ENCODE measurements around the gene MBD5. TPM values are rescaled to one million over a fixed set of nuclear protein-coding genes. Genes with fewer than 3 reads are reported as not detected.
A peak's percentile ranks its signal among the peaks of the same experiment; 100 is the strongest.
"Not testable (repeated sequence)": the region's sequence is repeated elsewhere in the genome, so short reads cannot be mapped to it uniquely, and the experiment has no call there.

MBD5 gene
- total RNA-seq, result 19.6 TPM
- polyA plus RNA-seq (ENCODE audit: insufficient read depth in 1 of 8, insufficient read length in 8 of 8, low replicate concordance in 1 of 8), result 10 to 100 TPM; 12.2 to 23.6 (median 19.5) TPM
- long read RNA-seq, donor 1, full-length matches to known transcripts, result 1 of 1 reads
- long read RNA-seq, donor 1, partial matches to known transcripts, result 0 of 1 reads
- long read RNA-seq, donor 1, other reads (novel, unspliced or antisense), result 0 of 1 reads
- long read RNA-seq, donor 2, result 0 reads
- long read RNA-seq, donor 3, partial matches to known transcripts, result 5 of 5 reads
- long read RNA-seq, donor 3, other reads (novel, unspliced or antisense), result 0 of 5 reads
- long read RNA-seq, donor 4, full-length matches to known transcripts, result 2 of 2 reads
- long read RNA-seq, donor 4, partial matches to known transcripts, result 0 of 2 reads
- long read RNA-seq, donor 4, other reads (novel, unspliced or antisense), result 0 of 2 reads
- long read RNA-seq, donor 5, full-length matches to known transcripts, result 3 of 18 reads
- long read RNA-seq, donor 5, partial matches to known transcripts, result 15 of 18 reads
- long read RNA-seq, donor 5, other reads (novel, unspliced or antisense), result 0 of 18 reads
- long read RNA-seq, donor 6, full-length matches to known transcripts, result 1 of 1 reads
- long read RNA-seq, donor 6, partial matches to known transcripts, result 0 of 1 reads
- long read RNA-seq, donor 6, other reads (novel, unspliced or antisense), result 0 of 1 reads
- long read RNA-seq, donor 7, full-length matches to known transcripts, result 4 of 4 reads
- long read RNA-seq, donor 7, partial matches to known transcripts, result 0 of 4 reads
- long read RNA-seq, donor 7, other reads (novel, unspliced or antisense), result 0 of 4 reads
- long read RNA-seq, donor 8, full-length matches to known transcripts, result 3 of 3 reads
- long read RNA-seq, donor 8, partial matches to known transcripts, result 0 of 3 reads
- long read RNA-seq, donor 8, other reads (novel, unspliced or antisense), result 0 of 3 reads
- long read RNA-seq, donor 9, full-length matches to known transcripts, result 1 of 1 reads
- long read RNA-seq, donor 9, partial matches to known transcripts, result 0 of 1 reads
- long read RNA-seq, donor 9, other reads (novel, unspliced or antisense), result 0 of 1 reads
- long read RNA-seq, donor 10, full-length matches to known transcripts, result 5 of 5 reads
- long read RNA-seq, donor 10, partial matches to known transcripts, result 0 of 5 reads
- long read RNA-seq, donor 10, other reads (novel, unspliced or antisense), result 0 of 5 reads
- long read RNA-seq, donor 11, full-length matches to known transcripts, result 1 of 1 reads
- long read RNA-seq, donor 11, partial matches to known transcripts, result 0 of 1 reads
- long read RNA-seq, donor 11, other reads (novel, unspliced or antisense), result 0 of 1 reads

DNA sequence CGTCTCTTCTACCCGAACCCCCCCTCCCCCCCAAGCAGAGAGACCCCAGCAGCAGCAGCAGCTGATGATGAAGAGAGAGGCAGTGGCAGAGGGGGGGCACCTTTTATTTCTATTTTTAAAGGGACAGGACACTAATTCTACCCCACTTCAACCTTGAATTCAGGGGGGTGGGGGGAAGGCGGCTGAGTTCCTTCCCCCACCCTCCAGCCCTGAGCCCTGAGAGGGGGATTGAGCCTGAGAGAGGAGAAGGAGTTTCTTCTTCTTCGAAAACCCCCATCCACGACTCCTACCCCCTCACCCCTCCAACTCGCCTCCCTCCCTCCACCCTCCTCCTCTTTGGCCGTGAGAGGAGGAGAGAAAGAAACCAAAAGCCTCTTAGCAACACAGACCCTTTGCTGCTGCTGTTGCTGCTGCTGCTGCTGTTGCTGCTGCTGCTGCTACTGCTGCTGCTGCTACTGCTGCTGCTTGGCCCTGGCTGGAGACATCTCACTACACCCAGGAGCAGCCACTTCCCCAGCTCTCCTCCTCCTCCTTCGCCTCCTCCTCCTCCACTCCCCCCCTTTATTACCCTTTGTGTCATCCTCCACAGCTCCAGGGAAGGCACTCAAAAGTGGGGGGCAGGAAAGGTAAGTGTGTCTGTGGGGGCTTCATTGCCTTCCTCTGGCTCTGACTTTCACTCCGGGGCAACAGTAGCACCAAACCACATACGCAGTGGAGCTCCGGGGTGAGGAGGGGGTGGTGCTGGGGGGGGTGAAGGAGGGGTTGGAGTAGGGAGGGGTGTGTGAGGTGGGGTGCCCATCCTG, at the start of gene MBD5:
TSS of gene MBD5 (plus strand) at position 33 of the 803 bp plus-strand sequence.
- Histone ChIP-seq H3K4me1 (ENCODE audit: control insufficient read depth, insufficient read depth, low read length) (peaks cover 4% of the 10 kb centered on the region), H3K9me3 (replicated peaks; ENCODE audit: control insufficient read depth, low read depth, low read length) (no peaks in the 10 kb centered on the region), H3K27me3 (ENCODE audit: control insufficient read depth, insufficient read depth, low read length) (no peaks in the 10 kb centered on the region), H3K4me3 (ENCODE audit: low read length) (peak within 1 kb of the TSS; percentile 84), H3K36me3 (ENCODE audit: control insufficient read depth, insufficient read depth, low read length) (no peaks in the 10 kb centered on the region), H3K27ac (ENCODE audit: low read length) (peak within 1 kb of the TSS; percentile 99)
- DNase-seq, result peak; percentile 83
- WGBS (ENCODE audit: insufficient coverage), result no CpG with 5 or more reads among the region's 11 CpGs

DNA sequence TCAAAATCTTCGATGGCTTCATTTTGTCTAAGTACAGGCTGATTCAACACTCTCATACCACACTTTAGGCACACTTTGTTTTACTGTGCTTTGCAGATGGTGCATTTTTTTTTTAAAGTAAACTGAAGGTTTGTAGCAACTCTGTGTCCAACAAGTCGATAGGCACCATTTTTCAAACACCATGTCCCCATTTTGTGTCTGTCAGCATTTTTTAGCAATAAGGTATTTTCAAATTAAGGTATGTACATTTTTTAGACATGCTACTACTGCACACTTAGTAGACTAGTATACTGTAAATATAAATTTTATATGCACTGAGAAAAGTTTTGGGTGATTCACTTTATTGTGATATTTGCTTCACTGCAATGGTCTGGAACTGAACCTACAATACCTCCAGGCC, 44.8 kb upstream of the MBD5 start:
- no peaks in the 10 kb centered on the region for H3K4me1 ChIP-seq (ENCODE audit: control insufficient read depth, insufficient read depth, low read length)
- DNase-seq, result no peak
- WGBS (ENCODE audit: insufficient coverage), result no CpG with 5 or more reads among the region's 2 CpGs
- H3K27me3 ChIP-seq (ENCODE audit: control insufficient read depth, insufficient read depth, low read length), result no peaks in the 10 kb centered on the region
- peaks cover 3% of the 10 kb centered on the region for H3K36me3 ChIP-seq (ENCODE audit: control insufficient read depth, insufficient read depth, low read length)
- H3K27ac ChIP-seq (ENCODE audit: low read length), result no peak overlapping the region
- no peak overlapping the region for H3K4me3 ChIP-seq (ENCODE audit: low read length)
- peaks cover 4% of the 10 kb centered on the region for H3K9me3 ChIP-seq (replicated peaks; ENCODE audit: control insufficient read depth, low read depth, low read length)

DNA sequence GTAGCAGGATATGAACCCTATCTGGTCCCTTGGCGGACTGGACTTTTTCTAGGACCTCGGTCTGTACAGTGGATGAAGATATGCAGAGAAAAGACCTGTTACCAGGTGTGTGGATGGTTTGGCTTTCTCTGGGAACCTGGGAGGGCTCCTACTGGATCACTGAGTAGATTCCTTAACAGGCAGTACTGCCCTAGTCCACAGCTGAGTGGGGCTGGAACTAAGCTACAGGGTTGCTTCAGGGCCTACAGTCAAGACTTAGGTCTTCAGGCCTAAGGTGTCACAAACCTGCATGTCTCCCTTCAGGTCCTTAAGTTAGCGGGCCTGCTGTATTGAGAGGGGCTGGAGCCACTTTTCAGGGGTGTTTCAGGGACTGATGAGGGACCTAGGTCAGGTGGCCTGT, 43.2 kb upstream of the MBD5 start:
- Histone ChIP-seq H3K4me3 (ENCODE audit: low read length) (no peak overlapping the region), H3K9me3 (replicated peaks; ENCODE audit: control insufficient read depth, low read depth, low read length) (peaks cover 4% of the 10 kb centered on the region), H3K36me3 (ENCODE audit: control insufficient read depth, insufficient read depth, low read length) (peaks cover 3% of the 10 kb centered on the region), H3K27me3 (ENCODE audit: control insufficient read depth, insufficient read depth, low read length) (no peaks in the 10 kb centered on the region), H3K27ac (ENCODE audit: low read length) (no peak overlapping the region), H3K4me1 (ENCODE audit: control insufficient read depth, insufficient read depth, low read length) (no peaks in the 10 kb centered on the region)
- DNase-seq, result no peak
- WGBS (ENCODE audit: insufficient coverage), result 100% methylated on average over 3 of the region's 3 CpGs

DNA sequence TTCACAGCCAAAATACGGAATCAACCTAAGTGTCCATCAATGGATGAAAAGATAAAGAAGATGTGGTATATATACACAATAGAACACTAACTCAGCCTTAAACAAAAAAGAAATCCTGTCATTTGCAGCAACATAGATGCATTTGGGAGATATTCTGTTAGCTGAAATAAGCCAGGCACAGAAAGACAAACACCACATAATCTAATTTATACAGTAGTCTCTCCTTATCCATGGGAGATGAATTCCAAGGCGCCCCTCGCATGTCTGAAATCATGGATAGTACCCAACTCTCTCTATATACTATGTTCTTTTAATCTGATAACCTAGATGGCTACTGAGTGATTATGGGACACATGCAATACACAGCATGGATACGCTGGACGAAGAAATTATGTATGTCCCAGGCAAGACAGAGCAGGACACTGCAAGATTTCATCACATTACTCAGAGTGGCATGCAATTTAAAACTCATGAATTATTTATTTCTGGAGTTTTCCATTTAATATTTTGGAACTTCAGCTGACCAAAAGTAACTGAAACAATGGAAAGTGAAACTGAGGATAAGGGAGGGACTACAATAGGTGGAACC, 39.9 kb upstream of the MBD5 start:
- no CpG with 5 or more reads among the region's 5 CpGs for WGBS (ENCODE audit: insufficient coverage)
- Histone ChIP-seq H3K9me3 (replicated peaks; ENCODE audit: control insufficient read depth, low read depth, low read length) (peaks cover 4% of the 10 kb centered on the region), H3K27me3 (ENCODE audit: control insufficient read depth, insufficient read depth, low read length) (no peaks in the 10 kb centered on the region), H3K4me1 (ENCODE audit: control insufficient read depth, insufficient read depth, low read length) (no peaks in the 10 kb centered on the region), H3K27ac (ENCODE audit: low read length) (no peak overlapping the region), H3K4me3 (ENCODE audit: low read length) (no peak overlapping the region), H3K36me3 (ENCODE audit: control insufficient read depth, insufficient read depth, low read length) (peaks cover 3% of the 10 kb centered on the region)
- DNase-seq, result no peak

DNA sequence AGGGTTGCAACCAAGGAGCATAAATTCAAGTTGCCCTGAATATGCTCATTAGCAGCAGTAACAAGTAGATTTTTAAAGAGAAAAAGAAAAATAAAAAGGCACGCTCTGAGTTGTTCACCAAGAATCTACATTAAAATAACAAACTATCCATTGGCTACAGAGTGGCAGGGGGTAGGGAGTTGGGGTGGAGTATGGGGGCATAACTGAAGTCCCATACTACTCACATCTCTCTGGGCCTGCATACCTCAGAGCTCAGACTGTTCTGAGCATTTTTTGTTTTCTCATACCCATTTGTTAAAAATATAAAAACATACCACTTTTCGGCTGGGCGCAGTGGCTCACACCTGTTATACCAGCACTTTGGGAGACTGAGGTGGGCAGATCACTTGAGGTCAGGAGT, 31.8 kb upstream of the MBD5 start:
- no CpG with 5 or more reads among the region's 3 CpGs for WGBS (ENCODE audit: insufficient coverage)
- Histone ChIP-seq H3K4me1 (ENCODE audit: control insufficient read depth, insufficient read depth, low read length) (no peaks in the 10 kb centered on the region), H3K36me3 (ENCODE audit: control insufficient read depth, insufficient read depth, low read length) (no peaks in the 10 kb centered on the region), H3K27me3 (ENCODE audit: control insufficient read depth, insufficient read depth, low read length) (no peaks in the 10 kb centered on the region), H3K27ac (ENCODE audit: low read length) (no peak overlapping the region), H3K9me3 (replicated peaks; ENCODE audit: control insufficient read depth, low read depth, low read length) (no peaks in the 10 kb centered on the region), H3K4me3 (ENCODE audit: low read length) (no peak overlapping the region)
- DNase-seq, result no peak

DNA sequence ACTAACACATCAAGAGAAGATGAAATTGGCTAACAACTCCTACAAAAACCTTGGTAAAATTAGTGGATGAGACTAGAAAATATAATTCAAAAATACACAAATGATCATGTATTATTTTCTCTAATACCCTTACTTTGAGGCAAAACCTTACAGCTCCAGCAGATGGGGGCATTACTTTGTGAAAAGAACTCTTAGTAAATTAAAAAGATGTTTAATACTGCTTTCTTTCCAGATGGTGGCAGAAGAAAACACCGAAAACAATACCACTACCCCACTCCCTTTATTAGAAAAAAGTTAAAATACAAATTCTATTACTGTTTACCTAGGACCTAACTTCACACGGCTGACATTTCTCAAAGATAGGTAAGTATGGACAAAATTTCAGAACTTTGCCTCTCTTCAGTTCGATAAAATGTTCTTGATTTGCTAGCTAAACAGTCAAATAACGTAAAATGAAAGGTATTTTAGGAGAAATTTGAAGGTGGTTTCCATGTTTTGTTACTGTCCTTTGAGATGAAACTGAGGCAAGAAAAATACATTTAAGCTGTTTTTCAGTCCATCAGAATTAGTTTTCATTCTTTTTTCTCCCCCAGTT, 31.0 kb upstream of the MBD5 start:
- no peak overlapping the region for H3K4me3 ChIP-seq (ENCODE audit: low read length)
- peaks cover 2% of the 10 kb centered on the region for H3K9me3 ChIP-seq (replicated peaks; ENCODE audit: control insufficient read depth, low read depth, low read length)
- no peaks in the 10 kb centered on the region for H3K4me1 ChIP-seq (ENCODE audit: control insufficient read depth, insufficient read depth, low read length)
- H3K27ac ChIP-seq (ENCODE audit: low read length), result no peak overlapping the region
- no peaks in the 10 kb centered on the region for H3K27me3 ChIP-seq (ENCODE audit: control insufficient read depth, insufficient read depth, low read length)
- no peaks in the 10 kb centered on the region for H3K36me3 ChIP-seq (ENCODE audit: control insufficient read depth, insufficient read depth, low read length)
- peak; percentile 66 for DNase-seq
- 100% methylated on average over 1 of the region's 4 CpGs for WGBS (ENCODE audit: insufficient coverage)

DNA sequence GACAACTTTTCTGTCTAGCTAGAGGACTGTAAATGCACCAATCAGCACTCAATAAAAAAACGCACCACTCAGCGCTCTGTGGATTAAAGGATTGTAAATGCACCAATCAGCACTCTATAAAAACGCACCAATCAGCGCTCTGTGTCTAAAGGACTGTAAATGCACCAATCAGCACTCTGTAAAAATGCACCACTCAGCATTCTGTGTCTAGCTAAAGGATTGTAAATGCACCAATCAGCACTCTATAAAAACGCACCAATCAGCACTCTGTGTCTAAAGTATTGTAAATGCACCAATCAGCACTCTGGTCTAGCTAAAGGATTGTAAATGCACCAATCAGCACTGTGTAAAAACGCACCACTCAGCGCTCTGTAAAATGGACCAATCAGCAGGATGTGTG, 25.9 kb upstream of the MBD5 start:
- not testable (repeated sequence) for H3K4me1 ChIP-seq (ENCODE audit: control insufficient read depth, insufficient read depth, low read length); H3K9me3 ChIP-seq (replicated peaks; ENCODE audit: control insufficient read depth, low read depth, low read length); H3K4me3 ChIP-seq (ENCODE audit: low read length); DNase-seq; H3K27me3 ChIP-seq (ENCODE audit: control insufficient read depth, insufficient read depth, low read length); H3K36me3 ChIP-seq (ENCODE audit: control insufficient read depth, insufficient read depth, low read length); H3K27ac ChIP-seq (ENCODE audit: low read length)
- WGBS (ENCODE audit: insufficient coverage), result 100% methylated on average over 3 of the region's 7 CpGs

DNA sequence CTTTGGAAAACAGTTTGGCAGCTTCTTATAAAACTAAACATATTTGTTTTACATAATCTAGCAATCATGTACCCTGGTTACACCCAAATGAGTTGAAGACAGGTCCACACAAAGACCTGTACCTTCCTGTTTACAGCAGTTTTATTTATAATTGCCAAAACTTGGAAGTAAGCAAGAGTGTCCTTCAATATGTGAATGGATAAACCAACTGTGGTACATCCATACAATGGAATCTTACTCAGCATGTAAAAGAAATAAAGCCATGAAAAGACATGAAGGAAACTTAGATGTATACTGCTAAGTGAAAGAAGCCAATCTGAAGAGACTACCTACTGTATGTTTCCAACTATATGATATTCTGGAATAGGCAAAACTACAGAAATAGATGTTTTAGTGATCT, 24.1 kb upstream of the MBD5 start:
- DNase-seq, result no peak
- H3K4me1 ChIP-seq (ENCODE audit: control insufficient read depth, insufficient read depth, low read length), result no peaks in the 10 kb centered on the region
- H3K27ac ChIP-seq (ENCODE audit: low read length), result no peak overlapping the region
- H3K9me3 ChIP-seq (replicated peaks; ENCODE audit: control insufficient read depth, low read depth, low read length), result peaks cover 7% of the 10 kb centered on the region
- H3K36me3 ChIP-seq (ENCODE audit: control insufficient read depth, insufficient read depth, low read length), result peaks cover 2% of the 10 kb centered on the region
- H3K27me3 ChIP-seq (ENCODE audit: control insufficient read depth, insufficient read depth, low read length), result no peaks in the 10 kb centered on the region
- no peak overlapping the region for H3K4me3 ChIP-seq (ENCODE audit: low read length)

DNA sequence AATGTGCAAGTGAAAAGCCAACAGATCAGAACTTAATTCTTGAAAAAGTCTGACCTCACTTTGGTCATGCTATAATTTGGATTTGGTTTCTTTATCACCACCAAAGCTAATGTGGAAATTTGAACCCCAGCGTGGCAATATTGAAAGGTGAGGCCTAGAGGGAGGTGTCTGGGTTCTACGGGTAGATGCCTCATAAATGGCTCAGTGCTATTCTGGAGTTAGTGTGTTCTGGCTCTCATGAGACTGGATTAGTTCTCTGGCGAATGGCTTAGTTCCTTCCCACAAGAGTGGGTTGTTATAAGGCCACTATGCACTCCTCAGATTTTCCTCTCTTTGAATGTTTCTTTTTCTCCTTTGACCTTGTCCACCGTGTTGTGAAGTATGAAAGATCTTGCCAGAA, 22.7 kb upstream of the MBD5 start:
- Histone ChIP-seq H3K27ac (ENCODE audit: low read length) (no peak overlapping the region), H3K36me3 (ENCODE audit: control insufficient read depth, insufficient read depth, low read length) (peaks cover 2% of the 10 kb centered on the region), H3K4me3 (ENCODE audit: low read length) (no peak overlapping the region), H3K9me3 (replicated peaks; ENCODE audit: control insufficient read depth, low read depth, low read length) (peaks cover 7% of the 10 kb centered on the region), H3K27me3 (ENCODE audit: control insufficient read depth, insufficient read depth, low read length) (no peaks in the 10 kb centered on the region), H3K4me1 (ENCODE audit: control insufficient read depth, insufficient read depth, low read length) (no peaks in the 10 kb centered on the region)
- no CpG with 5 or more reads among the region's 4 CpGs for WGBS (ENCODE audit: insufficient coverage)
- DNase-seq, result no peak
